ENCODE data around the gene XRCC3.

XRCC3 gene

GRCh38 chr14:103687712-103688111 lies 27.5 kb downstream of the XRCC3 start:
- no peak overlapping the region for H3K27ac Mint-ChIP-seq
- H3K4me3 Mint-ChIP-seq: no peak overlapping the region
- H3K36me3 Mint-ChIP-seq: no peaks in the 10 kb centered on the region
- H3K9me3 Mint-ChIP-seq (ENCODE audit: low read depth): no peaks in the 10 kb centered on the region
- no peaks in the 10 kb centered on the region for H3K4me1 Mint-ChIP-seq (ENCODE audit: low read depth)
- no peaks in the 10 kb centered on the region for H3K27me3 Mint-ChIP-seq

DNA sequence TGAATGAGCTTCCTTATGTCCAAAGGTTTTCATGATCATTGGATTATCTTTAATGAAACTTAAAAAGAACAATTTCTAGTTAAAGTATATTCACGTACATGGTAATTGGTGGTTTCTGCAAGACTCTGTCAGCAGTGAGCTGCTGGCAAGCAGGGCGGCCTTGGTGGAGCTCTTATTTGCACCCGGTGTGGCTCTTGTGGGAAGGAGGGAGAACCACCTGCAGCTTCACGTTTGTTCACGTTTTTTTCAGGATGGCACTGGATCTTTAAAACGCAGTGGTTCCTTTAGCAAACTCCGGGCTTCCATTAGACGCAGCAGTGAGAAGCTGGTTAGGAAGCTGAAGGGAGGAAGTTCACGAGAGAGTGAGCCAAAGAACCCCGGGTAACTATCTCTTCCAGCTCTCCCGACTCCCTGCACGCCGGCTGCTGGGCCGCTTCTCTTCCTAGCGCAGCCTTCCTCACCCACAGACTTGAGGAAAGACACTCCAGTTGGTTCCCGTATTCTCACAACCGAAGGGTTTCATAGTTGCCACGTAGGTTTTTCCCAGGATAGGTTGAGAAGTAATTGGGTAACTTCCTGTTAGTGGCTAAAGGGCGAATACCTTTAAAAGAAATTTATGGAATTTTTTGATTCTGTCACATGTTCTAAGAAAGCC lies 28.3 kb downstream of the XRCC3 start:
- no peaks in the 10 kb centered on the region for H3K36me3 Mint-ChIP-seq

GRCh38 chr14:103685276-103686211 lies 29.7 kb downstream of the XRCC3 start:
- no peaks in the 10 kb centered on the region for H3K4me1 Mint-ChIP-seq (ENCODE audit: low read depth)
- no peaks in the 10 kb centered on the region for H3K27me3 Mint-ChIP-seq
- no peak overlapping the region for H3K27ac Mint-ChIP-seq
- no peak overlapping the region for H3K4me3 Mint-ChIP-seq
- no peaks in the 10 kb centered on the region for H3K9me3 Mint-ChIP-seq (ENCODE audit: low read depth)
- no peaks in the 10 kb centered on the region for H3K36me3 Mint-ChIP-seq

More for the DNA sequence above, 28.3 kb downstream of the XRCC3 start:
- Mint-ChIP-seq H3K27ac (no peak overlapping the region), H3K4me1 (ENCODE audit: low read depth) (no peaks in the 10 kb centered on the region), H3K9me3 (ENCODE audit: low read depth) (no peaks in the 10 kb centered on the region), H3K27me3 (no peaks in the 10 kb centered on the region), H3K4me3 (no peak overlapping the region)

DNA sequence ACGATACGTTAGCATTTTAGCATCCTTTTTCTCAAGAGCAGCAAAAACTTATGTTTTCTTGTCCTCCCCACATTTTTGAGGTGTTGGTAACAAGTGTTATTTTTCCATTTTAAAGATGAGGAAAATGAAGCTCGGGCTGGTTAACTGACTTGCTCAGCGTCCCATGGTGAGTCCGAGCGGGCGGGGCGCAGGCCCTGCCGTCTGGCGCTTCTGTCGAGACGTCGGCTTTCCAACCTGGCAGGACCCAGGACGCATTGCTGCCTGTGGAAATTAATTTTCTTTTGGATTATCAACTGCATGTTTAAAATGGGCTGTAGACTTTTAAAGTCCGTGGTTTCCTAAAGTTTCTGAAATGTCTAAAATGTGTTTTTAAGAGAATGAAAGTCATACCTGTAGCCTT lies 30.4 kb downstream of the XRCC3 start:
- no peaks in the 10 kb centered on the region for H3K27me3 Mint-ChIP-seq
- H3K27ac Mint-ChIP-seq: no peak overlapping the region
- H3K36me3 Mint-ChIP-seq: no peaks in the 10 kb centered on the region
- no peaks in the 10 kb centered on the region for H3K9me3 Mint-ChIP-seq (ENCODE audit: low read depth)
- no peak overlapping the region for H3K4me3 Mint-ChIP-seq
- H3K4me1 Mint-ChIP-seq (ENCODE audit: low read depth): no peaks in the 10 kb centered on the region

- no peak overlapping the region for H3K4me3 Mint-ChIP-seq
- no peaks in the 10 kb centered on the region for H3K27me3 Mint-ChIP-seq
- H3K9me3 Mint-ChIP-seq (ENCODE audit: low read depth): no peaks in the 10 kb centered on the region
- no peaks in the 10 kb centered on the region for H3K4me1 Mint-ChIP-seq (ENCODE audit: low read depth)
- H3K27ac Mint-ChIP-seq: no peak overlapping the region
- H3K36me3 Mint-ChIP-seq: no peaks in the 10 kb centered on the region
Measured at GRCh38 chr14:103684471-103684870, 30.8 kb downstream of the XRCC3 start.

DNA sequence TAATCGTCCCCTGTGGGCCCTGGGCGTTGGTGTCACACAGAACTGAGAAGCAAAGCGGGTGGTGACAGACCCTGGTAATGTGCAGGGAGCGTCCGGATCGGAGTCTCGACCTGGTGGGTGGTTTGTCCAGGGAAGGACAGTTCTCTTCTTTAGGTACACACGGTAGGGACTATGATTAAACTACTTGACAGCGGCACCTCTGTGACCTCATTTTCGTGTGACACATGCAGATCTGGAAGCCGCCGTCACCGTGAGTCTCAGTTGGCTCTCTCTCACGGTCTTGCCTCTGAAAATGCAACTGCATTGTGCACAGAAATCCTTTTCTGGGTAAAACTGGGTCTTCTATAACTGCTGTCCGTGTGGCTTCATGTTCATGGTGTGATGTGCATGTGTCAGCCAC lies 32.1 kb downstream of the XRCC3 start:
- Mint-ChIP-seq H3K4me3 (no peak overlapping the region), H3K27me3 (no peaks in the 10 kb centered on the region), H3K27ac (no peak overlapping the region), H3K36me3 (no peaks in the 10 kb centered on the region), H3K9me3 (ENCODE audit: low read depth) (no peaks in the 10 kb centered on the region), H3K4me1 (ENCODE audit: low read depth) (peaks cover 3% of the 10 kb centered on the region)

- Mint-ChIP-seq H3K27me3 (no peaks in the 10 kb centered on the region), H3K4me3 (no peak overlapping the region), H3K36me3 (no peaks in the 10 kb centered on the region), H3K9me3 (ENCODE audit: low read depth) (no peaks in the 10 kb centered on the region), H3K4me1 (ENCODE audit: low read depth) (peaks cover 3% of the 10 kb centered on the region), H3K27ac (no peak overlapping the region)
Measured at GRCh38 chr14:103680491-103681231, 34.6 kb downstream of the XRCC3 start.

GRCh38 chr14:103679351-103679750 lies 35.9 kb downstream of the XRCC3 start:
- H3K36me3 Mint-ChIP-seq: peaks cover 2% of the 10 kb centered on the region
- peak overlapping the region; percentile 82 for H3K27ac Mint-ChIP-seq

DNA sequence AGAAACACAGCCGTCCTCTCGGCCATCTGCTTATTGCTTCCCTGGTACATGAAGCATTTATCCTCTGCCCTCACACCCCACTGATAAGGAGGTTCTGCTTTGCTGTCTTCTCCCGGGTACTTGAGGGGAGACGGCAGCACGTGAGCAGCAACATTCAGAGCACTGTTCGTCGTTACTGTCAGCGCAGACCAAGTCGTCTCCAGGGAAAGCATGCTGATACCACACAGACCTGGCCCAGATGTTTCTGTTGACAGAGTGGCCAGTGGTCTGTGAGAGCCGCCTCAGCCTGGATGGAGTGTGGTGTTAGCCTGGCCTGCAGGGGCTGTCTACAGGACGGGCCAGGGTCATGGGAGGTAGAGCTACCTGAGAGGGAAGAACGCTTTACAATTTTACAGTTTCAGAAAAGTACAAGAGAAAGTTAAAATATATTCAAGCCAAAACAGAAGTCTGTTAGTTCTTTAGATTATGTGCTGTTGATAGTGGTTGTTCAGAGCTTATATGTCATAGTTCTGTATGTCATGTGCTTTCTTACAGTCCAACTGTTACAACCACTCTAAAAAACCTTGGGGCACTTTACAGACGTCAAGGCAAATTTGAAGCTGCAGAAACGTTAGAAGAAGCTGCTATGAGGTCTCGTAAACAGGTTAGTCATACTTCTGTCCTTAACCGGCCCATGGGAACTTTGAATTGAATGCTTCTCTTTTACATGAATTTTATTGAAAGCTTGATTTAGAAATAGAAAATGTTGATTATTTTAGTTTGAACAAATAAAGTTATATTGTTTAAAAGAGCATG lies 38.2 kb downstream of the XRCC3 start:
- peaks cover 3% of the 10 kb centered on the region for H3K4me1 Mint-ChIP-seq (ENCODE audit: low read depth)
- H3K27ac Mint-ChIP-seq: no peak overlapping the region
- peaks cover 6% of the 10 kb centered on the region for H3K36me3 Mint-ChIP-seq
- no peaks in the 10 kb centered on the region for H3K9me3 Mint-ChIP-seq (ENCODE audit: low read depth)
- H3K27me3 Mint-ChIP-seq: no peaks in the 10 kb centered on the region
- no peak overlapping the region for H3K4me3 Mint-ChIP-seq

More at GRCh38 chr14:103679351-103679750, 35.9 kb downstream of the XRCC3 start:
- H3K27me3 Mint-ChIP-seq: no peaks in the 10 kb centered on the region
- H3K4me1 Mint-ChIP-seq (ENCODE audit: low read depth): peaks cover 3% of the 10 kb centered on the region
- no peaks in the 10 kb centered on the region for H3K9me3 Mint-ChIP-seq (ENCODE audit: low read depth)
- no peak overlapping the region for H3K4me3 Mint-ChIP-seq

- H3K4me1 Mint-ChIP-seq (ENCODE audit: low read depth): peaks cover 3% of the 10 kb centered on the region
- no peaks in the 10 kb centered on the region for H3K9me3 Mint-ChIP-seq (ENCODE audit: low read depth)
- H3K27me3 Mint-ChIP-seq: no peaks in the 10 kb centered on the region
- H3K4me3 Mint-ChIP-seq: no peak overlapping the region
- no peak overlapping the region for H3K27ac Mint-ChIP-seq
- H3K36me3 Mint-ChIP-seq: peaks cover 8% of the 10 kb centered on the region
Measured at GRCh38 chr14:103675957-103676356, 39.3 kb downstream of the XRCC3 start.

DNA sequence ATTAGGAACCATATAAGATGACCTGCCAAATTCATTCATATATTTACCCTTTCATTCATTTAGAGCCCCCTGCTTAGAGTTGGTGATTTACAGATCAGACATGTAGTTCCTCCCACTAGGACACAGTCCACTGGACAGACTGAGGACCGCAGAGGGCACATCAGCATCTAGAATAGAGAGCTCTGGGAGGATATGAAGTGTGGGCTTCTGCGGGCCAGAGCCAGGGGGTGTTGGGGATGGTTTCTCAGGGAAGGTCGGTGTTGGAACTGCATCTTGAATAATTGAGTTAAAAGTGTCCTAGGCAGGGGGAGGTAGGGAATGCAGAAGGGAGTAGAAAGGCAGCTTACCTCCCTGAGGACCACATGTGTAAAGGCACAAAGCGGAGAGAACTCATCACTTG lies 43.3 kb downstream of the XRCC3 start:
- no peaks in the 10 kb centered on the region for H3K4me1 Mint-ChIP-seq (ENCODE audit: low read depth)

GRCh38 chr14:103669370-103669769 lies 45.9 kb downstream of the XRCC3 start:
- Mint-ChIP-seq H3K9me3 (ENCODE audit: low read depth) (no peaks in the 10 kb centered on the region), H3K27me3 (no peaks in the 10 kb centered on the region), H3K36me3 (peaks cover 8% of the 10 kb centered on the region), H3K27ac (no peak overlapping the region), H3K4me3 (no peak overlapping the region), H3K4me1 (ENCODE audit: low read depth) (no peaks in the 10 kb centered on the region)

More for the DNA sequence above, 43.3 kb downstream of the XRCC3 start:
- Mint-ChIP-seq H3K4me3 (no peak overlapping the region), H3K27ac (peak overlapping the region; percentile 22), H3K9me3 (ENCODE audit: low read depth) (no peaks in the 10 kb centered on the region), H3K36me3 (peaks cover 10% of the 10 kb centered on the region), H3K27me3 (no peaks in the 10 kb centered on the region)

DNA sequence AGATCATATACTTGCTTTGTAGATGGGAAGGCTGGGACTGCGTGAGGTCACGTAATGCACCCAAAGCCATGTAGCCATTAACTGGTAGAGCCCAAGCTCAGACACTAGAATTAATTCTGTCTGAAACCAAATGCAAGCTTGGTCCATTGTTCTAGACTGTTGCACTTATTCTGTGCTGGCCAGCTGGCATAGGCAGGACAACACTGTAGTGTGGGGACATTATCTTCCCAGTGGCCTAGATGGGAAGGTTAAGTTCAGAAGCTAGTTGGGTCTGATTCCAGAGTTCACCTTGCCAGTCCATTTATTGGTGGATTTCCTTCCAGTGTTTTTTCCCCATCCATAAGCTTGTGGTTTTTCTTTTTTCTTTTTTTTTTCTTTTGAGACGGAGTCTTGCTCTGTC lies 47.1 kb downstream of the XRCC3 start:
- no peaks in the 10 kb centered on the region for H3K9me3 Mint-ChIP-seq (ENCODE audit: low read depth)
- no peak overlapping the region for H3K27ac Mint-ChIP-seq
- no peaks in the 10 kb centered on the region for H3K27me3 Mint-ChIP-seq
- H3K36me3 Mint-ChIP-seq: peaks cover 5% of the 10 kb centered on the region
- no peak overlapping the region for H3K4me3 Mint-ChIP-seq
- H3K4me1 Mint-ChIP-seq (ENCODE audit: low read depth): peaks cover 1% of the 10 kb centered on the region

GRCh38 chr14:103667671-103668070 lies 47.6 kb downstream of the XRCC3 start:
- Mint-ChIP-seq H3K9me3 (ENCODE audit: low read depth) (no peaks in the 10 kb centered on the region), H3K4me1 (ENCODE audit: low read depth) (peaks cover 1% of the 10 kb centered on the region), H3K27me3 (no peaks in the 10 kb centered on the region), H3K27ac (no peak overlapping the region), H3K36me3 (peaks cover 5% of the 10 kb centered on the region), H3K4me3 (no peak overlapping the region)
